Keratinocyte (primary cell): ENCODE results near the gene ATRNL1. TPM values are rescaled to one million over a fixed set of nuclear protein-coding genes. Genes with fewer than 3 reads are reported as not detected.

Experiments used
- DNase-seq: peaks from one replicate; pipeline ENCODE4 v3.0.0-alpha.2; 2011; ENCODE audit warnings: low read depth, missing footprints, low spot score
- FAIRE-seq: peaks from 2 replicates; lab custom pipeline; 2011; peaks lifted over from hg19 to GRCh38; lab: Jason Lieb, UNC
- H2AFZ ChIP-seq: 2 replicates; pipeline ENCODE4 v1.6.0; 2012; ENCODE audit warnings: low read length, control low read depth, inconsistent platforms; ENCODE audit not compliant: control insufficient read depth
- H3K27ac ChIP-seq: 2 replicates; pipeline ENCODE4 v1.5.1; 2011; ENCODE audit warnings: low read length; ENCODE audit not compliant: control insufficient read depth, insufficient read depth
- H3K27me3 ChIP-seq: 3 replicates; pipeline ENCODE4 v1.6.0; 2011; ENCODE audit warnings: low read length; ENCODE audit not compliant: control insufficient read depth, insufficient read depth; ENCODE audit errors: extremely low read depth
- H3K36me3 ChIP-seq, 2 experiments: 2 replicates in 1 of 2; 3 replicates in 1 of 2; pipeline ENCODE4 v1.5.1; 2011; ENCODE audit warnings: low read length in 2 of 2, mild to moderate bottlenecking in 1 of 2; ENCODE audit not compliant: control insufficient read depth in 2 of 2, insufficient read depth in 2 of 2; ENCODE audit errors: extremely low read depth in 1 of 2
- H3K4me1 ChIP-seq: 3 replicates; pipeline ENCODE4 v1.5.1; 2011; ENCODE audit warnings: low read length; ENCODE audit not compliant: control insufficient read depth, insufficient read depth; ENCODE audit errors: extremely low read depth
- H3K4me2 ChIP-seq: 3 replicates; pipeline ENCODE4 v1.6.0; 2011; ENCODE audit warnings: low read depth, low read length; ENCODE audit not compliant: control insufficient read depth, insufficient read depth; ENCODE audit errors: extremely low read depth
- H3K4me3 ChIP-seq, 3 experiments: fragments of 200-600 bp in 1 of 3; sonication (generic) in 1 of 3; 2 replicates in 2 of 3; 3 replicates in 1 of 3; pipeline ENCODE4 v1.5.1; 2011 to 2016; ENCODE audit warnings: low read length in 3 of 3, mild to moderate bottlenecking in 3 of 3, control low read depth in 2 of 3, inconsistent platforms in 1 of 3, low read depth in 1 of 3, mixed read lengths in 1 of 3, mixed run types in 1 of 3, moderate library complexity in 1 of 3; ENCODE audit not compliant: control insufficient read depth in 2 of 3, insufficient read depth in 2 of 3; ENCODE audit errors: extremely low read depth in 1 of 3
- H3K79me2 ChIP-seq: 2 replicates; pipeline ENCODE4 v1.6.0; 2012; ENCODE audit warnings: low read length; ENCODE audit not compliant: control insufficient read depth, insufficient read depth
- H3K9ac ChIP-seq: 3 replicates; pipeline ENCODE4 v1.6.0; 2011; ENCODE audit warnings: low read length; ENCODE audit not compliant: control insufficient read depth, insufficient read depth; ENCODE audit errors: extremely low read depth
- H3K9me1 ChIP-seq: 3 replicates; pipeline ENCODE4 v1.6.0; 2011; ENCODE audit warnings: low read length; ENCODE audit not compliant: control insufficient read depth, insufficient read depth; ENCODE audit errors: extremely low read depth
- H3K9me3 ChIP-seq: 2 replicates; pipeline ENCODE4 v1.5.1; 2012; ENCODE audit warnings: low read depth, low read length; ENCODE audit not compliant: control insufficient read depth
- H4K20me1 ChIP-seq: 3 replicates; pipeline ENCODE4 v1.6.0; 2011; ENCODE audit warnings: low read length; ENCODE audit not compliant: control insufficient read depth, insufficient read depth; ENCODE audit errors: extremely low read depth
- CTCF ChIP-seq, 3 experiments: IDR thresholded peaks in 1 of 3; conservative IDR thresholded peaks in 1 of 3; optimal IDR thresholded peaks in 1 of 3; 2 replicates in 2 of 3; 3 replicates in 1 of 3; pipeline versions ENCODE3 to v1.5.1; 2011; ENCODE audit warnings: low read length in 3 of 3, mild to moderate bottlenecking in 3 of 3, moderate library complexity in 2 of 3, control low read depth in 1 of 3, inconsistent platforms in 1 of 3; ENCODE audit not compliant: insufficient read depth in 2 of 3; ENCODE audit errors: extremely low read depth in 1 of 3
- EZH2 ChIP-seq: IDR thresholded peaks from one replicate; pipeline ENCODE4 v1.6.1; 2012; ENCODE audit warnings: inconsistent platforms, mild to moderate bottlenecking, low read length, moderate library complexity
- dilution Hi-C: fragments of 300-500 bp; cut with MboI; formaldehyde crosslinking; loops from one replicate; pipeline ENCODE4 v1.7.0; 2020; ENCODE audit warnings: low sequenced_read_pairs; ENCODE audit not compliant: extremely low pct_ligation_motif_present
- polyA plus RNA-seq, 5 experiments: library from polyadenylated mRNA; depleted of rRNA in 3 of 5; stranded (reverse) in 3 of 5; stranded (forward) in 1 of 5; unstranded in 1 of 5; fragments of >200 nt; gene quantifications; 1 replicate in 1 of 5; 2 replicates in 3 of 5; 3 replicates in 1 of 5; pipeline versions ENCODE4 v1.2.1 to v1.2.3, GENCODE V29; 2011 to 2012; ENCODE audit warnings: missing spikeins in 2 of 5, low read depth in 1 of 5, low replicate concordance in 1 of 5

Gene ATRNL1
- polyA plus RNA-seq, 1 donor (not counting 4 experiments of a cell fraction or from before 2014, with no cell fraction given), result 0.07 TPM

- no peak overlapping the region for H3K4me3 ChIP-seq
- no peak for DNase-seq
- H3K4me2 ChIP-seq, result no peak overlapping the region
- dilution Hi-C loops, result no loop called here
- H3K27ac ChIP-seq, result no peak overlapping the region
- no peaks in the 10 kb centered on the region for H3K27me3 ChIP-seq
- H3K79me2 ChIP-seq, result no peaks in the 10 kb centered on the region
- no peak for FAIRE-seq
- H4K20me1 ChIP-seq, result no peaks in the 10 kb centered on the region
- no peaks in the 10 kb centered on the region for H3K36me3 ChIP-seq
- no peak overlapping the region for H2AFZ ChIP-seq
- H3K9me1 ChIP-seq, result no peaks in the 10 kb centered on the region
- no peaks in the 10 kb centered on the region for H3K4me1 ChIP-seq
- TF ChIP-seq EZH2 (no peak), CTCF (optimal IDR thresholded peaks at IDR 0.05 in 1 of 3, IDR thresholded peaks at IDR 0.05 in 1 of 3, conservative IDR thresholded peaks at IDR 0.05 in 1 of 3; ENCODE audit: extremely low read depth in 1 of 3, insufficient read depth in 2 of 3, low read length in 3 of 3) (no peak)
- H3K9me3 ChIP-seq, result no peaks in the 10 kb centered on the region
- no peak overlapping the region for H3K9ac ChIP-seq
Observed at GRCh38 chr10:115921795-115922194, 828.6 kb downstream of the ATRNL1 start.

GRCh38 chr10:115931309-115931708 lies 838.1 kb downstream of the ATRNL1 start:
- H3K79me2 ChIP-seq, result no peaks in the 10 kb centered on the region
- no peak overlapping the region for H2AFZ ChIP-seq
- H3K9me3 ChIP-seq, result no peaks in the 10 kb centered on the region
- no peaks in the 10 kb centered on the region for H3K27me3 ChIP-seq
- no peaks in the 10 kb centered on the region for H3K4me1 ChIP-seq
- no peak overlapping the region for H3K4me2 ChIP-seq
- H3K4me3 ChIP-seq, result no peak overlapping the region
- no peak overlapping the region for H3K9ac ChIP-seq
- TF ChIP-seq CTCF (optimal IDR thresholded peaks at IDR 0.05 in 1 of 3, IDR thresholded peaks at IDR 0.05 in 1 of 3, conservative IDR thresholded peaks at IDR 0.05 in 1 of 3; ENCODE audit: extremely low read depth in 1 of 3, insufficient read depth in 2 of 3, low read length in 3 of 3), result no peak
- TF ChIP-seq EZH2, result no peak
- H4K20me1 ChIP-seq, result no peaks in the 10 kb centered on the region
- H3K36me3 ChIP-seq, result no peaks in the 10 kb centered on the region
- no peaks in the 10 kb centered on the region for H3K9me1 ChIP-seq
- FAIRE-seq, result no peak
- DNase-seq, result no peak
- dilution Hi-C loops, result no loop called here
- no peak overlapping the region for H3K27ac ChIP-seq
